Astrocyte (in vitro differentiated cells and primary cell): ENCODE results near the gene NARS2.

Experiments used
- CTCF ChIP-seq: IDR thresholded peaks from 2 replicates; pipeline ENCODE4 v1.5.1; 2011; ENCODE audit warnings: low read depth, mild to moderate bottlenecking, inconsistent platforms, low read length, moderate library complexity; ENCODE audit not compliant: insufficient read depth
- EZH2 ChIP-seq: IDR thresholded peaks from 2 replicates; pipeline ENCODE4 v1.6.1; 2012; ENCODE audit warnings: mild to moderate bottlenecking, low read length, inconsistent platforms; ENCODE audit not compliant: insufficient read depth

DNA sequence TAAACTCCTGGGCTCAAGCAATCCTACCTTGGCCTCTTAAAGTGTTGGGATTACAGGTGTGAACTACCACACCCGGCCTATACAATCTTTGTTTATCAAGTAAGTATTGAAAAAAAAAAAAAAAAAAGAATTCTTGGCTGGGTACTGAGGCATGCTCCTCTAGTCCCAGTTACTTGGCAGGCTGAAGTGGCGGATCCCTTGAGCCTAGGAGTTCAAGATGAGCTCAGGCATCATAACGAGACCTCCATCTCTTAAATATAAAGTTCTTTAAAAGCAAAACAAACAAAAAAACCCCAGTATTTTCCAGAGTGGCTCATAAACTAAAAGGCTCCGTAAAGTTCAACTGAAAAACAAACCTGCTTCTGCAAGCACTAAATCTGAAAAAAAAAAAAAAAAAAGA, 106.7 kb downstream of the NARS2 start:
- no peak for TF ChIP-seq CTCF
- TF ChIP-seq EZH2: no peak
